ENCODE measurements around the gene MED16. TPM values are rescaled to one million over a fixed set of nuclear protein-coding genes. Genes with fewer than 3 reads are reported as not detected.

MED16 gene
- total RNA-seq, 2 experiments from 2014 or later: 19.1 to 54.3 TPM

DNA sequence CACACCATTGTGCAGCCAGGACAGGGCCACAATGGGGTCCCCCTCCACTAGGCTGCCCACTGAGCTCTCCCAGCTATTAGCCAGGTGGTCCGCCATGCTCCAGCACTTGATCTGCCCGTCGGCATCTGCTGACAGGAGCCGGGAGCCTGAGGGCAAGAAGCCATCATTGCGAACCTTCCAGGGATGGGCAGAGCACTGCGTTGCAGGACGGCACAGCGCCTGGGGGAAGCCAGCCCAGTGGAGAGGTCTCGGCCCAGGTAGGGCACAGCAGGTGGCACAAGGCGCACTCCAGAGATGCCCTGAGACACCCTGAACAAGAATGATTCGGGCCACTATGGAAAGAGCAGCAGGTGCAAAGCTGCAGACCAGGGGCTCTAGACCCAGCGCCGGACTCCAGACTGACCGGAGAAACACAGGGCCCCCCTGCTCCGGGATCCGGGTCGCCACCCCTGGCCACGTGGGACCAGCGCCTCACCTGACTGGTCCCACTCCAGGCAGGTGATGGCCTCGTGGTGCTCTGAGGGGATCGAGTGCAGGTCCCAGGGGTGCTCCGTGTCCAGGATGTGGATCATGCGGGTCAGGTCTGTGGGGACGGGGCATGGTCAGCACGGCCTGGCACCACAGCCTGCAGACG lies 3.2 kb downstream of the MED16 start:
- H3K9me2 ChIP-seq (ENCODE audit: insufficient read depth, low read length): no peaks in the 10 kb centered on the region
- intact Hi-C loops (cut with micrococcal nuclease; ENCODE audit: unreplicated experiment): no loop called here

DNA sequence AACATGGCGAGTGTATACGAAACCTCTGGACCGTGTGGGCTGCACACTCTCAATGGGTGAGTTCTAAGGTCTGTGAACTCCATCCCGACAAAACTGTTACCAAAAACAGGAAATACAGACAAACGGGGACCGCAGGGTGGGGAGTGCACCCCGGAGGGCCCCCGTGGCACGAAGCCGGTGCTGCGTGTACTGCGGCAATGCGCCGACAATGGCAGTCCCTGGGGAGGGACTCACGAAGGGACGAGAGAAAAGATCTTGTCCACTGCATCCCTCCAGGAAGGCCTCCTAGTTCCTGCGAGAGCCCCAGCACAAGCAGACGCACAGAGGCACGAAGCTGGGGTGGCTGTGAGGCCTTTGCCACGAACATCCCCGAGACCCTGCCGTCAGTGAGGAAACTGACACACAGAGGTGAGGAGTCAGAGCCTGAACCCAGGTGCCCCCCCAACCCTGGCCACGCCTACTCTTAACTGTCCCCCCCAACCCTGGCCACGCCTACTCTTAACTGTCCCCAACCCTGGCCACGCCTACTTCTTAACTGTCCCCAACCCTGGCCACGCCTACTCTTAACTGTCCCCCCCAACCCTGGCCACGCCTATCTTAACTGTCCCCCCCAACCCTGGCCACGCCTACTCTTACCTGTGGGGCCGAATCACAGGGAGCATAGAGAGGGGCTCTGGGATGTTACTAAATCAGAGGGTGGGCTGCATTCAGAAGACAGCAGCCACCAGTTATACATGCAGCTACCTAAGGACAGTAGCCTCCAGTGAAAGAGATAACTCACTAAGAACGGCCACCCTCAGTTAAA lies 4.2 kb downstream of the MED16 start:
- no peak overlapping the region for H3K4me3 ChIP-seq (ENCODE audit: low read depth, low read length, poor library complexity, severe bottlenecking)
- DNase-seq (ENCODE audit: low spot score): no peak
- CTCF ChIA-PET (ENCODE audit: unreplicated experiment): no interaction called here
- H3K4me2 ChIP-seq (ENCODE audit: low read length): no peak overlapping the region
- H4K20me1 ChIP-seq (ENCODE audit: insufficient read depth, low read length): no peaks in the 10 kb centered on the region
- TF ChIP-seq, protein P1, sequence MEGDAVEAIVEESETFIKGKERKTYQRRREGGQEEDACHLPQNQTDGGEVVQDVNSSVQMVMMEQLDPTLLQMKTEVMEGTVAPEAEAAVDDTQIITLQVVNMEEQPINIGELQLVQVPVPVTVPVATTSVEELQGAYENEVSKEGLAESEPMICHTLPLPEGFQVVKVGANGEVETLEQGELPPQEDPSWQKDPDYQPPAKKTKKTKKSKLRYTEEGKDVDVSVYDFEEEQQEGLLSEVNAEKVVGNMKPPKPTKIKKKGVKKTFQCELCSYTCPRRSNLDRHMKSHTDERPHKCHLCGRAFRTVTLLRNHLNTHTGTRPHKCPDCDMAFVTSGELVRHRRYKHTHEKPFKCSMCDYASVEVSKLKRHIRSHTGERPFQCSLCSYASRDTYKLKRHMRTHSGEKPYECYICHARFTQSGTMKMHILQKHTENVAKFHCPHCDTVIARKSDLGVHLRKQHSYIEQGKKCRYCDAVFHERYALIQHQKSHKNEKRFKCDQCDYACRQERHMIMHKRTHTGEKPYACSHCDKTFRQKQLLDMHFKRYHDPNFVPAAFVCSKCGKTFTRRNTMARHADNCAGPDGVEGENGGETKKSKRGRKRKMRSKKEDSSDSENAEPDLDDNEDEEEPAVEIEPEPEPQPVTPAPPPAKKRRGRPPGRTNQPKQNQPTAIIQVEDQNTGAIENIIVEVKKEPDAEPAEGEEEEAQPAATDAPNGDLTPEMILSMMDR (conservative IDR thresholded peaks at IDR 0.05; ENCODE audit: low read length): no peak
- TF ChIP-seq EZH2phosphoT487 (IDR thresholded peaks at IDR 0.05; ENCODE audit: borderline replicate concordance, low read depth, low read length): no peak
- H3K36me3 ChIP-seq (ENCODE audit: insufficient read depth, low read length): peaks cover 24% of the 10 kb centered on the region
- BruUV-seq (replicated peaks): TSS peak; percentile 62
- H3K27ac ChIP-seq (ENCODE audit: low read depth, low read length, poor library complexity, severe bottlenecking): no peak overlapping the region
- intact Hi-C loops (cut with micrococcal nuclease; ENCODE audit: unreplicated experiment): no loop called here
- H2AFZ ChIP-seq (ENCODE audit: low read length): no peak overlapping the region
- 0 out of 2 replicates have a peak, but pooled peaks cover 5% of the 10 kb centered on the region for H3K79me2 ChIP-seq (ENCODE audit: insufficient read depth, low read depth, low read length)
- POLR2A ChIA-PET: no interaction called here
- H3K4me1 ChIP-seq (ENCODE audit: insufficient read depth, low read length, poor library complexity, severe bottlenecking): peaks cover 5% of the 10 kb centered on the region
- no peaks in the 10 kb centered on the region for H3K9me3 ChIP-seq (ENCODE audit: low read length)
- no peaks in the 10 kb centered on the region for H3K9me2 ChIP-seq (ENCODE audit: insufficient read depth, low read length)

More for the DNA sequence above, 3.2 kb downstream of the MED16 start:
- Histone ChIP-seq H3K9me3 (ENCODE audit: low read length) (no peaks in the 10 kb centered on the region), H3K4me2 (ENCODE audit: low read length) (no peak overlapping the region), H3K79me2 (ENCODE audit: insufficient read depth, low read depth, low read length) (0 out of 2 replicates have a peak, but pooled peaks cover 5% of the 10 kb centered on the region), H3K4me1 (ENCODE audit: insufficient read depth, low read length, poor library complexity, severe bottlenecking) (peaks cover 5% of the 10 kb centered on the region), H2AFZ (ENCODE audit: low read length) (no peak overlapping the region), H3K4me3 (ENCODE audit: low read depth, low read length, poor library complexity, severe bottlenecking) (no peak overlapping the region), H4K20me1 (ENCODE audit: insufficient read depth, low read length) (no peaks in the 10 kb centered on the region), H3K36me3 (ENCODE audit: insufficient read depth, low read length) (peaks cover 21% of the 10 kb centered on the region; the same call in 1 of the 2 replicates), H3K27ac (ENCODE audit: low read depth, low read length, poor library complexity, severe bottlenecking) (no peak overlapping the region)
- DNase-seq (ENCODE audit: low spot score): no peak
- no peak for TF ChIP-seq EZH2phosphoT487 (IDR thresholded peaks at IDR 0.05; ENCODE audit: borderline replicate concordance, low read depth, low read length)
- TF ChIP-seq, protein P1 (conservative IDR thresholded peaks at IDR 0.05; ENCODE audit: low read length): no peak
- POLR2A ChIA-PET: no interaction called here
- no TSS peak for BruUV-seq (replicated peaks)
- CTCF ChIA-PET (ENCODE audit: unreplicated experiment): no interaction called here

DNA sequence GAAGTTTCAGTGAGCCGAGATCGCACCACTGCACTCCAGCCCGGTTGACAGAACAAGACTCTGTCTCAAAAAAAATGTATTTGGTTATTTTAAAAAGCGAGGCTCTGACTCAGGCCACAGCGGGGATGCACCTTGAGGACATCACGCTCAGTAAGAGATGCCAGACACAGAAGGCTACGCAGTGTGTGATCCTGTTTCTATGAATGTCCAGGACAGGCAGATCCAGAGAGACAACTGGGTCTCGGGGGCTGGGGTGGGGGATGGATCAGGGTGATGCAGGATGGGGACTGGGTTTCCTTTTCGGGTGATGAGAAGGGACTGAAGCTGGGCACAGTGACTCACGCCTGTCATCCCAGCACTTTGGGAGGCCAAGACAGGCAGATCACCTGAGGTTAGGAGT lies 5.4 kb downstream of the MED16 start:
- DNase-seq (ENCODE audit: low spot score): no peak
- H3K27ac ChIP-seq (ENCODE audit: low read depth, low read length, poor library complexity, severe bottlenecking): no peak overlapping the region
- intact Hi-C loops (cut with micrococcal nuclease; ENCODE audit: unreplicated experiment): no loop called here
- BruUV-seq (replicated peaks): no TSS peak
- POLR2A ChIA-PET: no interaction called here
- H3K9me3 ChIP-seq (ENCODE audit: low read length): no peaks in the 10 kb centered on the region
- TF ChIP-seq, protein P1 (conservative IDR thresholded peaks at IDR 0.05; ENCODE audit: low read length): no peak
- no peak for TF ChIP-seq EZH2phosphoT487 (IDR thresholded peaks at IDR 0.05; ENCODE audit: borderline replicate concordance, low read depth, low read length)
- H3K4me2 ChIP-seq (ENCODE audit: low read length): no peak overlapping the region
- CTCF ChIA-PET (ENCODE audit: unreplicated experiment): no interaction called here
- H3K9me2 ChIP-seq (ENCODE audit: insufficient read depth, low read length): no peaks in the 10 kb centered on the region
- H4K20me1 ChIP-seq (ENCODE audit: insufficient read depth, low read length): no peaks in the 10 kb centered on the region
- peaks cover 36% of the 10 kb centered on the region for H3K36me3 ChIP-seq (ENCODE audit: insufficient read depth, low read length)
- H3K4me1 ChIP-seq (ENCODE audit: insufficient read depth, low read length, poor library complexity, severe bottlenecking): peaks cover 5% of the 10 kb centered on the region
- no peak overlapping the region for H2AFZ ChIP-seq (ENCODE audit: low read length)
- H3K79me2 ChIP-seq (ENCODE audit: insufficient read depth, low read depth, low read length): 0 out of 2 replicates have a peak, but pooled peaks cover 5% of the 10 kb centered on the region
- H3K4me3 ChIP-seq (ENCODE audit: low read depth, low read length, poor library complexity, severe bottlenecking): no peak overlapping the region
